ENCODE measurements around the gene MTUS2. TPM values are rescaled to one million over a fixed set of nuclear protein-coding genes. Genes with fewer than 3 reads are reported as not detected.

The MTUS2 gene
- total and polyA plus RNA-seq, 10 of the 15 experiments (the other 5 are each of a cell fraction or from before 2014, with no cell fraction given), result under 0.01 to 0.05 (median 0.02) TPM; not detected in 6

GRCh38 chr13:29301027-29301426 is 480.9 kb downstream of the MTUS2 start:
- ChIA-PET CTCF (no interaction called here), RAD21 (ENCODE audit: unreplicated experiment) (no interaction called here), SMC1A (ENCODE audit: uncharacterized antibody, unreplicated experiment) (no interaction called here), POLR2A (no interaction called here)
- Histone ChIP-seq H3K79me2 (ENCODE audit: control insufficient read depth, insufficient read depth, low read length) (no peaks in the 10 kb centered on the region), H3K4me3 (no peak overlapping the region), H3K27ac (ENCODE audit: control insufficient read depth, insufficient read depth) (no peak overlapping the region), H2AFZ (ENCODE audit: control insufficient read depth, low read depth, low read length) (no peak overlapping the region), H3K4me1 (ENCODE audit: control insufficient read depth, insufficient read depth, low read length) (no peaks in the 10 kb centered on the region), H3K36me3 (ENCODE audit: control insufficient read depth in 2 of 2, insufficient read depth in 2 of 2, low read length in 1 of 2) (no peaks in the 10 kb centered on the region), H3K27me3 (replicated peaks in 1 of 2; ENCODE audit: control insufficient read depth in 2 of 2, insufficient read depth in 2 of 2, low read length in 1 of 2) (no peaks in the 10 kb centered on the region), H4K20me1 (ENCODE audit: control insufficient read depth, insufficient read depth) (no peaks in the 10 kb centered on the region), H3K4me2 (ENCODE audit: control insufficient read depth, insufficient read depth) (no peak overlapping the region), H3K9me3 (replicated peaks; ENCODE audit: control insufficient read depth, insufficient read depth, low read length) (no peaks in the 10 kb centered on the region; the same call in 2 of the 3 replicates), H3K9ac (ENCODE audit: control insufficient read depth, insufficient read depth, low read length) (no peak overlapping the region)
- in situ Hi-C loops (cut with MboI) (no loop called here), intact Hi-C loops (cut with micrococcal nuclease; ENCODE audit: unreplicated experiment) (no loop called here)
- WGBS (ENCODE audit: insufficient coverage, insufficient replicate concordance, low lambda C conversion rate, missing lambda C conversion rate), result 0% methylated on average over 1 of the region's 1 CpG
- FAIRE-seq (no peak), DNase-seq (ENCODE audit: low read depth, low spot score) (no peak), ATAC-seq (no peak)
- BruUV-seq (replicated peaks), result no TSS peak
- TF ChIP-seq TCF12 (IDR thresholded peaks at IDR 0.05; ENCODE audit: low read depth, low read length) (no peak), TARDBP (IDR thresholded peaks at IDR 0.05; ENCODE audit: borderline replicate concordance) (no peak), ZNF24 (IDR thresholded peaks at IDR 0.05) (no peak), CBX3 (IDR thresholded peaks at IDR 0.05; ENCODE audit: borderline replicate concordance, low read depth) (no peak), KAT2A (conservative IDR thresholded peaks at IDR 0.05; ENCODE audit: control insufficient read depth, low read depth, low read length) (no peak), MLLT1 (IDR thresholded peaks at IDR 0.05) (no peak), RB1 (IDR thresholded peaks at IDR 0.05; ENCODE audit: borderline replicate concordance) (no peak), FOXM1 (IDR thresholded peaks at IDR 0.05; ENCODE audit: low read depth, low read length) (no peak), RAD51 (IDR thresholded peaks at IDR 0.05) (no peak), USF2 (IDR thresholded peaks at IDR 0.05; ENCODE audit: borderline replicate concordance, low read depth, low read length) (no peak), HSF1 (IDR thresholded peaks at IDR 0.05; ENCODE audit: low read depth, low read length) (no peak), CREB1 (IDR thresholded peaks at IDR 0.05; ENCODE audit: low read depth) (no peak), ASH2L (IDR thresholded peaks at IDR 0.05; ENCODE audit: borderline replicate concordance, low read depth) (no peak), BRCA1 (IDR thresholded peaks at IDR 0.05; ENCODE audit: low read depth, low read length) (no peak)
